DMS153 treated with DMSO at 0.1 percent for 48 hours (cell line): ENCODE data around the gene S100A11.

ENCODE experiments used
- DNase-seq: peaks from one replicate; lab custom pipeline; 2025; ENCODE audit not compliant: unreplicated experiment; lab: John Stamatoyannopoulos, UW

S100A11 gene

GRCh38 chr1:152003846-152004442 lies 32.9 kb downstream of the S100A11 start:
- no peak for DNase-seq

- DNase-seq = no peak
Measured at GRCh38 chr1:152002960-152003359, 33.8 kb downstream of the S100A11 start.

- peak; percentile 66 for DNase-seq
Measured at GRCh38 chr1:152001631-152002584, 34.9 kb downstream of the S100A11 start.

- DNase-seq = no peak
Measured at GRCh38 chr1:152000964-152001630, 35.7 kb downstream of the S100A11 start.

GRCh38 chr1:151998611-151999362 lies 38.0 kb downstream of the S100A11 start:
- DNase-seq = no peak

GRCh38 chr1:151997284-151997570 lies 39.6 kb downstream of the S100A11 start:
- no peak for DNase-seq

GRCh38 chr1:151995774-151996173 lies 41.0 kb downstream of the S100A11 start:
- no peak for DNase-seq

GRCh38 chr1:151994956-151995355 lies 41.8 kb downstream of the S100A11 start:
- no peak for DNase-seq

- peak; percentile 42 for DNase-seq
Measured at GRCh38 chr1:151993734-151994496, 42.9 kb downstream of the S100A11 start, which contains the start of gene S100A10. S100A10 (minus strand) TSS chr1:151993859; CDS start chr1:151986230, 7,629 bp downstream.

GRCh38 chr1:151993084-151993733 lies 43.6 kb downstream of the S100A11 start:
- no peak for DNase-seq

GRCh38 chr1:151992303-151993083 lies 44.3 kb downstream of the S100A11 start:
- DNase-seq = peak; percentile 51

- no peak for DNase-seq
Measured at GRCh38 chr1:151991663-151992302, 45.0 kb downstream of the S100A11 start.

- DNase-seq = peak; percentile 52
Measured at GRCh38 chr1:151990856-151991198, 46.0 kb downstream of the S100A11 start.

- DNase-seq = no peak
Measured at GRCh38 chr1:151990058-151990855, 46.5 kb downstream of the S100A11 start.

- no peak for DNase-seq
Measured at GRCh38 chr1:151989211-151989862, 47.5 kb downstream of the S100A11 start.

- DNase-seq = no peak
Measured at GRCh38 chr1:151988405-151988923, 48.3 kb downstream of the S100A11 start.

GRCh38 chr1:151986501-151987190 lies 50.2 kb downstream of the S100A11 start:
- no peak for DNase-seq
